Neural crest cell (in vitro differentiated cells): ENCODE data around the gene SLC25A11. TPM values are rescaled to one million over a fixed set of nuclear protein-coding genes. Genes with fewer than 3 reads are reported as not detected.

ENCODE experiments used
- DNase-seq: peaks from one replicate; pipeline ENCODE4 v3.0.0; 2021; ENCODE audit warnings: low read depth, mixed read lengths, low spot score
- H3K27ac Mint-ChIP-seq: one replicate; pipeline ENCODE4 v1.8.0; 2021; ENCODE audit warnings: mild to moderate bottlenecking, mixed read lengths; ENCODE audit not compliant: unreplicated experiment
- H3K27me3 Mint-ChIP-seq: 2 replicates; pipeline ENCODE4 v1.8.0; 2021; ENCODE audit warnings: low read depth, mild to moderate bottlenecking, mixed read lengths
- H3K36me3 Mint-ChIP-seq: 2 replicates; pipeline ENCODE4 v1.8.0; 2021; ENCODE audit warnings: low read depth, mild to moderate bottlenecking, mixed read lengths
- H3K4me1 Mint-ChIP-seq: 2 replicates; pipeline ENCODE4 v1.8.0; 2021; ENCODE audit warnings: mixed read lengths
- H3K4me3 Mint-ChIP-seq: one replicate; pipeline ENCODE4 v1.8.0; 2021; ENCODE audit warnings: mild to moderate bottlenecking, mixed read lengths
- H3K9me3 Mint-ChIP-seq: 2 replicates; pipeline ENCODE4 v1.8.0; 2021; ENCODE audit warnings: mixed read lengths
- total RNA-seq: library from RNA; stranded (reverse); gene quantifications from 2 replicates; pipeline ENCODE4 v1.2.1, GENCODE V29; 2021
- TF ChIP-seq, protein P1 (sequence below): fragments of 200-600 bp; sonication (generic); conservative IDR thresholded peaks from 2 replicates; pipeline ENCODE4 v1.5.0; 2021; ENCODE audit warnings: antibody characterized with exemption, mild to moderate bottlenecking

The SLC25A11 gene
- total RNA-seq, 1 donor from 2014 or later, result 67.7 TPM

GRCh38 chr17:4937553-4937952, 2.3 kb downstream of the SLC25A11 start:
- H3K4me1 Mint-ChIP-seq, result peaks cover 44% of the 10 kb centered on the region
- peak overlapping the region; percentile 96 for H3K4me3 Mint-ChIP-seq
- no peaks in the 10 kb centered on the region for H3K9me3 Mint-ChIP-seq
- H3K27me3 Mint-ChIP-seq, result peaks cover 6% of the 10 kb centered on the region
- DNase-seq, result no peak
- peaks cover 10% of the 10 kb centered on the region for H3K36me3 Mint-ChIP-seq
- TF ChIP-seq, protein P1, sequence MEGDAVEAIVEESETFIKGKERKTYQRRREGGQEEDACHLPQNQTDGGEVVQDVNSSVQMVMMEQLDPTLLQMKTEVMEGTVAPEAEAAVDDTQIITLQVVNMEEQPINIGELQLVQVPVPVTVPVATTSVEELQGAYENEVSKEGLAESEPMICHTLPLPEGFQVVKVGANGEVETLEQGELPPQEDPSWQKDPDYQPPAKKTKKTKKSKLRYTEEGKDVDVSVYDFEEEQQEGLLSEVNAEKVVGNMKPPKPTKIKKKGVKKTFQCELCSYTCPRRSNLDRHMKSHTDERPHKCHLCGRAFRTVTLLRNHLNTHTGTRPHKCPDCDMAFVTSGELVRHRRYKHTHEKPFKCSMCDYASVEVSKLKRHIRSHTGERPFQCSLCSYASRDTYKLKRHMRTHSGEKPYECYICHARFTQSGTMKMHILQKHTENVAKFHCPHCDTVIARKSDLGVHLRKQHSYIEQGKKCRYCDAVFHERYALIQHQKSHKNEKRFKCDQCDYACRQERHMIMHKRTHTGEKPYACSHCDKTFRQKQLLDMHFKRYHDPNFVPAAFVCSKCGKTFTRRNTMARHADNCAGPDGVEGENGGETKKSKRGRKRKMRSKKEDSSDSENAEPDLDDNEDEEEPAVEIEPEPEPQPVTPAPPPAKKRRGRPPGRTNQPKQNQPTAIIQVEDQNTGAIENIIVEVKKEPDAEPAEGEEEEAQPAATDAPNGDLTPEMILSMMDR, result no peak
- H3K27ac Mint-ChIP-seq, result no peak overlapping the region

DNA sequence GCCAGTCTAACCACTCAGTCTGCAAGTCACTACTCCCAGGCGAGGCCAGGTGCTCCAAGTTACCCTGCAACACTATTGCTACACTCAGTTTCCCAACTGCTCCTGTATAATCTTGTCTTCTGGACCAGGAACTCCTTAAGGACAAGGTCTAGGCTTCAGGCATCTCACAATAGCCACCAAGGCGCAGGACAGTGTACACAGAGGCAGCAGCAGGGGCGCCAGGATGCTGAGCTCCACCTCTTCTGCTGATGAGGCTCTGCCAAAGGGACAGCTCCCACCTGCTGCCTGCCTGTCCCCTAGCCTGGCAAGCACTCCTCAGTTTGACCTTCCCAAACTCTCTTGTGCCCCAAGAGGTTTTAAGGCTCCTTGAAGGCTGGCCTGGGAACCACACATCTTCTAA, 3.4 kb downstream of the SLC25A11 start:
- Mint-ChIP-seq H3K27me3 (peaks cover 6% of the 10 kb centered on the region), H3K27ac (no peak overlapping the region), H3K4me1 (peaks cover 37% of the 10 kb centered on the region), H3K4me3 (peak overlapping the region; percentile 78), H3K36me3 (peaks cover 7% of the 10 kb centered on the region), H3K9me3 (no peaks in the 10 kb centered on the region)
- DNase-seq, result no peak
- TF ChIP-seq, protein P1, result no peak

- Mint-ChIP-seq H3K27me3 (peaks cover 6% of the 10 kb centered on the region), H3K36me3 (peaks cover 10% of the 10 kb centered on the region), H3K9me3 (no peaks in the 10 kb centered on the region), H3K27ac (no peak overlapping the region), H3K4me1 (peaks cover 31% of the 10 kb centered on the region), H3K4me3 (peak overlapping the region; percentile 78)
- TF ChIP-seq, protein P1, result no peak
- DNase-seq, result no peak
Measured at GRCh38 chr17:4935650-4936049, 4.2 kb downstream of the SLC25A11 start.

GRCh38 chr17:4934173-4934979, 5.5 kb downstream of the SLC25A11 start:
- Mint-ChIP-seq H3K27ac (no peak overlapping the region), H3K9me3 (no peaks in the 10 kb centered on the region), H3K27me3 (no peaks in the 10 kb centered on the region), H3K36me3 (peaks cover 8% of the 10 kb centered on the region), H3K4me1 (peaks cover 24% of the 10 kb centered on the region), H3K4me3 (peak overlapping the region; percentile 79)
- TF ChIP-seq, protein P1, result peak; percentile 29
- DNase-seq, result no peak

DNA sequence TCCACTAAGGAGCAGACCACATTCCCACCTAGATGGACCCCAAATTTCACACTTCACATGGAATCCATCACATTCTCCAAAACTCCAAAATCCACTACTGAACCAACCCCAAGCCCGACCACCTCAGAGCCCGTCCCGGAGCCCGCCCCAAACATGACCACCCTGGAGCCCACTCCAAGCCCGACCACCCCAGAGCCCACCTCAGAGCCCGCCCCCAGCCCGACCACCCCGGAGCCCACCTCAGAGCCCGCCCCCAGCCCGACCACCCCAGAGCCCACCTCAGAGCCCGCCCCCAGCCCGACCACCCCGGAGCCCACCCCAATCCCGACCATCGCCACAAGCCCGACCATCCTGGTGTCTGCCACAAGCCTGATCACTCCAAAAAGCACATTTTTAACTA, 6.2 kb downstream of the SLC25A11 start:
- H3K9me3 Mint-ChIP-seq, result no peaks in the 10 kb centered on the region
- TF ChIP-seq, protein P1, result no peak
- H3K4me1 Mint-ChIP-seq, result peaks cover 18% of the 10 kb centered on the region
- H3K36me3 Mint-ChIP-seq, result peaks cover 8% of the 10 kb centered on the region
- peak overlapping the region; percentile 79 for H3K4me3 Mint-ChIP-seq
- no peak for DNase-seq
- no peaks in the 10 kb centered on the region for H3K27me3 Mint-ChIP-seq
- H3K27ac Mint-ChIP-seq, result peak overlapping the region; percentile 57
